RWPE1 (cell line): ENCODE data around the gene ZXDB.
"Not testable (repeated sequence)": the region's sequence is repeated elsewhere in the genome, so short reads cannot be mapped to it uniquely, and the experiment has no call there.

Experiments
- CTCF ChIA-PET: fragments of 350-600 bp; sonication (Branson Sonifier 250); formaldehyde crosslinking; extraction: SDS; loops from one replicate; lab custom pipeline; 2021; lab: Yijun Ruan, JAX
- POLR2A ChIA-PET: fragments of 400-600 bp; formaldehyde crosslinking; extraction: SDS; loops from one replicate; lab custom pipeline; 2020; ENCODE audit warnings: antibody characterized with exemption; ENCODE audit not compliant: low non-redundant PET; lab: Yijun Ruan, JAX
- DNase-seq: peaks from one replicate; pipeline ENCODE4 v3.0.0; 2012; ENCODE audit warnings: low spot score
- H3K27ac ChIP-seq: fragments of 450-650 bp; 2 replicates; pipeline ENCODE4 v1.5.1; 2017
- TF ChIP-seq, protein P1 (sequence below): fragments of 450-650 bp; conservative IDR thresholded peaks from 2 replicates; pipeline ENCODE4 v1.5.1; 2017; ENCODE audit warnings: low read depth, mild to moderate bottlenecking

ZXDB gene

DNA sequence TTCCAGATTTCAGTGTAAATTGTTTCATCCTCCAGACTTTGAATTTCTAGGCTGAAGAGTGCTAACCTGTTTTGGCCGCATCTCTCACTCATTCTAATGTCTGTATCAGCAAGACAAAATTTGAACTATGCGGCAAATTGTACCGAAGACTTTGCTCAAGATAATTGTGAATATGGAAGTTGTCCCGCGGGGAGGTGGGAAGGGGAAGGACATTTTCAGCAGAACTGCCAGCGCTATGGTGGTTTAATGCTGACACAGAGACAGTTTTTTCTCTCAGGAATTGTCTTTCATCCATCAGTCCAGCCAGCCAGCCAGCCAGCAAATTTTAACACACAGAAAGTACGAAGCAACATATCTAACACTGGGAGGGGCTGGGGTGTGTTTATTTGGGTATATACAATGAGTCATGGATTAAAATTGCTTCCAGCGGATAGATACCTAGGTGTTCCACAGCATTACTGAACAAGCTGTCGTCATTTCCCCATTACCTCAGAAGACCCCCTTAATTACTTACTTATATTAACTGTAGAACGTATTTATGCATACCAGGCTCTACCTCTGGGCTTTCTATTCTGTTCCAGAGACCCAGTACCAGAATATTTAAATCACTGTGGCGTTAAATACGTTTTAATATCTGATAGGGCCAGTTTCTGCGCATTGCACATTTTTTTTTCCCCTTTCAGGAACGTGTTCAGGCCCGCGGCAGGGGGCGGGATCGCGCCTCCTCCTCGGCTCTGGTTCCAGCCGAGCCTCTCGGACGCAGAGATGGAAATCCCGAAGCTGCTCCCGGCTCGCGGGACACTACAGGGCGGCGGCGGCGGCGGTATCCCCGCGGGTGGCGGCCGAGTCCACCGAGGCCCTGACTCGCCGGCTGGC lies at the start of gene ZXDB:
Gene ZXDB, plus strand, starts transcription at position 728 of the 876 bp plus-strand sequence. Its CDS starts 38 bp downstream, at position 766.
- H3K27ac ChIP-seq, result peak within 1 kb of the TSS; percentile 86
- CTCF ChIA-PET, POLR2A ChIA-PET: not testable (repeated sequence)
- DNase-seq, result peak; percentile 48

DNA sequence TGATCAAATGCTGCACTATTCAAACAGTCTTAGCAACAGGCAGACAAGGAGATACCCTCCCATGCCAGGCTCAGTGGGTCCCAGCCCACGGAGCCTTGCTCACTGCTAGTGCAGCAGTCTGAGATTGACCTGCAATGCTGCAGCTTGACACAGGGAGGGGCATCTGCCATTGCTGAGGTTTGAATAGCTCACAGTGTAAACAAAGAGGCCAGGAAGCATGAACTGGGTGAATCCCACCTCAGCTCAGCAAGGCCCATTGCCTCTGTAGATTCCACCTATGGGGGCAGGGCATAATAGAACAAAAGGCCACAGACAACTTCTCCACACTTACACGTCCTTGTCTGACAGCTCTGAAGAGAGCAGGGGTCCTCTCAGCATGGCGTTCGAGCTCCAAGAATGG lies 26.6 kb upstream of the ZXDB start:
- H3K27ac ChIP-seq, result no peak overlapping the region
- ChIA-PET POLR2A (no interaction called here), CTCF (no interaction called here)
- DNase-seq, result no peak
- TF ChIP-seq, protein P1, sequence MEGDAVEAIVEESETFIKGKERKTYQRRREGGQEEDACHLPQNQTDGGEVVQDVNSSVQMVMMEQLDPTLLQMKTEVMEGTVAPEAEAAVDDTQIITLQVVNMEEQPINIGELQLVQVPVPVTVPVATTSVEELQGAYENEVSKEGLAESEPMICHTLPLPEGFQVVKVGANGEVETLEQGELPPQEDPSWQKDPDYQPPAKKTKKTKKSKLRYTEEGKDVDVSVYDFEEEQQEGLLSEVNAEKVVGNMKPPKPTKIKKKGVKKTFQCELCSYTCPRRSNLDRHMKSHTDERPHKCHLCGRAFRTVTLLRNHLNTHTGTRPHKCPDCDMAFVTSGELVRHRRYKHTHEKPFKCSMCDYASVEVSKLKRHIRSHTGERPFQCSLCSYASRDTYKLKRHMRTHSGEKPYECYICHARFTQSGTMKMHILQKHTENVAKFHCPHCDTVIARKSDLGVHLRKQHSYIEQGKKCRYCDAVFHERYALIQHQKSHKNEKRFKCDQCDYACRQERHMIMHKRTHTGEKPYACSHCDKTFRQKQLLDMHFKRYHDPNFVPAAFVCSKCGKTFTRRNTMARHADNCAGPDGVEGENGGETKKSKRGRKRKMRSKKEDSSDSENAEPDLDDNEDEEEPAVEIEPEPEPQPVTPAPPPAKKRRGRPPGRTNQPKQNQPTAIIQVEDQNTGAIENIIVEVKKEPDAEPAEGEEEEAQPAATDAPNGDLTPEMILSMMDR, result no peak

DNA sequence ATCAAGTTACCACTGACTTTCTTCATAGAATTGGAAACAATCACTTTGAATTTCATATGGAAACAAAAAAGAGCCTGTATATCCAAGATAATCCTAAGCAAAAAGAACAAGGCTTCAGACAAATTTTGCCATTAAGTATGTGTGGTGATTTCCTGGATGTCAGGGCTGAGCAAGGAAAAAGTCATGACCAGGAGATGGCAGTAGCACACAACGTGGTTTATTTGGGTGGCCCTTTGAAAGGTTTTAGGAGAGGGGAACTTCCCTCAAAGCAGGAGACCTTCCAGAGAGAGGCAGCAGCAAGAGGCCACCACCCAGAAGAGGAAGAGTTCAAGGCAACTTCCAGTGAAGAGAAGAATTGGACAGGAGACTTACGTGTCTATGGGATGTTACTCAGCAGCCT lies 18.1 kb upstream of the ZXDB start:
- TF ChIP-seq, protein P1, result peak; percentile 28
- ChIA-PET POLR2A (no interaction called here), CTCF (interaction anchor here (0.6 kb wide), 1 partner anchor 598 kb away, joined by 3 read pairs; no protein-coding TSS in a partner anchor)
- DNase-seq, result no peak
- no peak overlapping the region for H3K27ac ChIP-seq

DNA sequence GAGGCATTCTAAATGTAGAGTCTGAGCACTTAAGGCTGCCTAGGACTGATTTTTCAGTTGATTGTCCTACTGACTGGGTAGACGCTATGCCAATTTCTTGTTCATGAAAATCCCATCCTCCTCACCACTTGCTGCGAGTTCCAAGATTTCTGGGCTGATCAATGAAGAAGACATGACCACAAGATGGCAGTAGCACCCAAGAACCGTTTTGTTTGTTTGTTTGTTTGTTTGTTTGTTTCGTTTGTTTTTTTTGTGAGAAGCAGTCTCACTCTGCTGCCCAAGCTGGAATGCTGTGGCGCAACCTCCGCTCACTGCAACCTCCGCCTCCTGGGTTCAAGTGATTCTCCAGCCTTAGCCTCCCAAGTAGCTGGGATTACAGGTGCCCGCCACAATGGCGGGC lies 8.9 kb upstream of the ZXDB start:
- H3K27ac ChIP-seq, DNase-seq, POLR2A ChIA-PET: not testable (repeated sequence)
- CTCF ChIA-PET, result interaction anchor here (0.6 kb wide), 2 partner anchors 45 to 349 kb away, joined by 3 read pairs; no protein-coding TSS in a partner anchor
- TF ChIP-seq, protein P1, result 0 out of 2 replicates have a peak, but pooled peaks have one; percentile 13

DNA sequence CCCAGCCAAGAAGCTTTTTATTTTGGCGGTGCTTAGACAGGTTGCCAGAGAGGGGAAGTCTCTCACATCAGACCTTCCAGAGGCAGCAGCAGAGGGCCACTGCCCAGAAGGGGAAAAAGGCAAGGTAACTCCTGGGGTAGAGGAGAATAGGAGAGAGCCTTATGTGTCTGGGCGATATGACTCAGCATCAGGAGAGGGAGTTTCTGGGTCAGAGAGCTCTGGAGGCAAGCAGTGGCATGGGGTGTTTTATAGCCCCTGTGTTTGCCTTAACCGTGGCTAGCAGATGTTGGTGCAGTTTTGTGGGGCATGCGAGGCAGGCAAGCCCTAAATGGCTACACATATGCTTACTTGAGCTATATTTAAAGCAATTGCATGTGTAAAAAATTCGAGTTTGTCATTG lies 8.3 kb upstream of the ZXDB start:
- ChIA-PET CTCF (interaction anchor here (0.6 kb wide), 2 partner anchors 45 to 349 kb away, joined by 3 read pairs; no protein-coding TSS in a partner anchor), POLR2A (no interaction called here)
- no peak for DNase-seq
- TF ChIP-seq, protein P1, result no peak
- no peak overlapping the region for H3K27ac ChIP-seq

DNA sequence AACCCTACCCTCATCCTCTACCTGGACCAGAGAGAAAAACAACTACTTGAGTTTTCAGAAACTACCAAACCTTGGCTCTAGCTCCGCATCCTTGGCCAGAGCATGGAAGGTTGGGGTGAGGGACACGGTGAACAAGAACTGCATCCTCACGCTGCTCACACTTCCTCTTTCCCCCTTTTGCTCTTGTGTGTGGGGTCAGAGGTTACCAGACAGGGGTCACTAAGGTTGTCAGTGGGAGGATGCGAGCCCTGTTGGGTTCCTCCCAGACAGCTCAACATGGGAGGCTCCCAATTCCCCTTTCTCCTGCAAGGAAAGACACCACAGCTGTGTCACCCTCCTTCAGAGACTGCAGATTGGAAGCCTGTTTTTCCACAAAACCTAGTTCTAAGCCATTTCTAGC lies 5.5 kb upstream of the ZXDB start:
- no peak for DNase-seq
- CTCF ChIA-PET, result no interaction called here
- TF ChIP-seq, protein P1, result no peak
- POLR2A ChIA-PET, result no interaction called here
- no peak overlapping the region for H3K27ac ChIP-seq

DNA sequence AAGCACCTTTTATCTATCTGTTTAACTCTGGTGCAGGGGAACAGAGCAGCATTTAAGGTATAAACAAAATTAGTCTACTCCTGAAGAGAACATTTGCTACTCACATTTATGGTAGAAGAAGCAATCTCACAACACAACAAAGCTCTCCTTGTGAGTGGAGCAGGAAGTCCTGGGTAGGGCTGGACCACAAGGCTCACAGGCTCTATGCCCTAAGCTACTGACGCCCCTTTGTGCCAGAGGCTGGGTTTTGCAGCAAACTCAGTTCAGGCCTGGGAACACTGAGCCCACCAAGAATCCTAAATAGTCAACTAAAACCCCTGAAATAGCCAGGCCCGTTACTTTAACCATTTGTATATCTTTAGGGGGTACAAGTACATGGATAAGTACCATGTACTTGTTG lies 4.7 kb upstream of the ZXDB start:
- POLR2A ChIA-PET, result no interaction called here

More for the DNA sequence above, 4.7 kb upstream of the ZXDB start:
- no peak overlapping the region for H3K27ac ChIP-seq
- TF ChIP-seq, protein P1, result no peak
- DNase-seq, result no peak
- CTCF ChIA-PET, result no interaction called here
